GM19468 (cell line): Measurements from ENCODE around the gene DAG1.

Experiments
- ATAC-seq: cut with Tn5 transposase; IDR thresholded peaks from one replicate; pipeline ENCODE4 v1.9.1; 2021; ENCODE audit warnings: mild to moderate bottlenecking, moderate library complexity, moderate number of reproducible peaks; ENCODE audit not compliant: unreplicated experiment; ENCODE audit errors: extremely low read depth

The DAG1 gene

GRCh38 chr3:49539659-49540560 is 69.8 kb downstream of the DAG1 start:
- peak; percentile 60 for ATAC-seq

- ATAC-seq = no peak
Observed at GRCh38 chr3:49552087-49552486, 82.0 kb downstream of the DAG1 start.

DNA sequence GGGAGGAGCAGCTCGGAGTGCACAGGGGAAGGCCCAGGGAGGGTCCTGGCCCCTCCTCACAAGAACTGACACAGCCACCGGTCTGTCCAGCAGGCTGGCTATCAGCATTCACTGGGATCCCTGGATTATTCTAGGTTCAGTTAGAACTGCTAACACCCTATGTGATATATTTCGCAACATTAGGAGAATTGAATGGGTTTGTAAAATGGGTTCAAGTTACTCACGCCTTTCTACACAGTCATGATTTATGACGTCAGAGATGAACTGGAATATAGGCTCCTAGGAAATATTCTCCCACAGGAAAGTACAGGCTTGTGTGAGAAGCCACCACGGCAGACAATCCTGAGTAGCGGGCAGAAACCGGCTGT is 83.2 kb downstream of the DAG1 start:
- ATAC-seq = no peak

DNA sequence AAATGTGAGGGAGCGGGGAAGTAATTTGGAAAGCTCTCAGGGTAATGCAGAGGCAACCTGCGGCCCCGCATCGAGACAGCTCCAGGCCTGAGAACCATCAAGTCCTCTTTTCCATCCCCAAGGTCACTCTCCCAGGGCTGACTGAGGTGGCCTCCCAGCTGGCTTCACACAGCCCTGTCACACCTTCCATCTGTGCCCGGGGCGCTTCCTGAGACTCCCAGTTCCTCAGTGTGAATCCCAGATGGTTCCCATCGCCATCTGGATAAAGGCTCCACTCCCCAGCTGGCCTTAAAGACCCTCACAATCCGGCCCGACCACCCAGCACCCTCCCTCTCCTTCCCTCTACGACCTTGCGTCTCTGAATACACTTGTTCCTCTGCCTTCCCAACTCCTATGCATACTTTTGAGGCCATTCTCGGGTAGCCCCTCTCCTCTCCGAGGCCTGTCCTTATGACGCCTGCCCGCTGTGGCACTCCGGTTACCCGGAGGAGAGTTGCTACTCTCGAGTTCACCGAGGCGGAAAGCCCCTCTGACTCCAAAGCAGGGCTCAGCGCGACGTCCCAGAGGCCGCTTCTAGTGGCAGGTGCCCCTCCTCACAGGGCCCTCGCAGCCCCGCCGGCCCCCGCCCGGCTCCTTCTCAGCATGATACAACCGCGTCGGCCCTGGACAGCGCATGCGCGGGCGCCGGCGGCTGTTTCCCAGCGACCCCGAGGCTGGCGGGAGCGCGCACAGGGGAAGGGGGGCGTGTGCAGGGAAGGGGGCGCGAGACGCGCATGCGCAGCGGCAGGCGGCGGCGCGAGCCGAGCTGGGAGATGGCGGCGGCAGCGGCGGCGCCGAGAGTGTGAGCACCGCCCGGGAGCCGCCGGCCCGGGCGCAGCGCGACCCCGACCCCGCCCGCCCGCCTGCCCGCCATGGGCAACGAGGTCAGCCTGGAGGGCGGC is 83.9 kb downstream of the DAG1 start, which contains the start of gene BSN:
TSS of gene BSN (plus strand) at position 786 of the 941 bp plus-strand sequence. CDS start at position 912, 126 bp downstream.
- peak; percentile 52 for ATAC-seq

- ATAC-seq = no peak
Observed at GRCh38 chr3:49554633-49555265, 84.7 kb downstream of the DAG1 start.

DNA sequence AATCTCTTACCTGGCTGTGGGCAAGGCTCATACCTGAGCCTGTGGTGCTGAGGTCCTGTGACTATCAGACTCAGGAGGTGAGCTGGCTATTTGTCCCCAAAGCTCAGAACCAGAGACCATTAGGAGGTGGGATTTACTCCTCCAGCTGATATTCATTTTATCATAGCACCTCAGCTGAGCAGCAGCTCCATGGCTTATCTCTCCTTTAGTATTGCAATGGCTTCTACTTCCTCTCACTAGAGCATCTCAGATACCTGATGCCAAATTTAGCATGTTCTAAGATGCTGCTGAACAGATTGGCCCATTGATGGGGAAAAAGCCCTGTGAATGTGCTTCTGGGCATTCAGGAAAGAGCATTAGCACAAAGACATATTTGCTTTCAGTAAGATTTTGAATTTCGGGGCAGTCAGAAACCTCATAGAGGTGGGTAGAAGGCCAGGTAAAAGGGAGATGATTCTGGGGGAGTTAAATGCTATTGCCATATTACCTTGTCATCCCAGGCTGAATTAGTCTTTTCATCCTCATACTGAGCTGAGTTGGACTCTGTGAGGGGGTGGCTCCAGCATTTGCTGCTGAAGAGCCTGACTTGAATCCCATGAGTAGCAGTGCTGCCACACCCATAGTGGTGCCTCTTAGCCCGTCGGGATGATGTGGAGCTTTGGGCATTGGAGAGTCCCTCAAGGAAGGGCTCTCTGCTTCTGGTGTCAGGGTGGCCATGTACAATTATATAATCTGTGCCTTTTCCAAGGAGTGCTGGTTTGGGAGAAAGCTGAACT is 86.6 kb downstream of the DAG1 start:
- ATAC-seq = no peak

GRCh38 chr3:49563040-49563578 is 93.0 kb downstream of the DAG1 start:
- no peak for ATAC-seq

GRCh38 chr3:49563766-49564165 is 93.7 kb downstream of the DAG1 start:
- no peak for ATAC-seq

DNA sequence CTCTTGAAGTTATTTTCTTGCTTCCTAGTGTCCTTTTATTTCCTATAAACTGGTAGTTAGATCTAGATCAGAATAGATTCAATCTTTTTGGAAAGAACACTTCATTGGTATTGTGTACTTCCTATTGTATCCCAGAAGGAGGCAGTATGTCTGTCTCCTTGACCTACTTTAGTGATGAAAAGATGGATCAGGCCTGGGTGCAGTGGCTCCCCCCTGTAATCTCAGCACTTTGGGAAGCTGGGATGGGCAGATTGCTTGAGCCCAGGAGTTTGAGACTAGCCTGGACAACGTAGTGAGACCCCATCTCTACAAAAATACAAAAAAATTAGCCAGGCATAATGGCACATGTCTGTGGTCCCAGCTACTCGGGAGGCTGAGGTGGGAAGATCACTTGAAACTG is 96.2 kb downstream of the DAG1 start:
- no peak for ATAC-seq

- no peak for ATAC-seq
Observed at GRCh38 chr3:49567406-49567805, 97.3 kb downstream of the DAG1 start.

- no peak for ATAC-seq
Observed at GRCh38 chr3:49568965-49569364, 98.9 kb downstream of the DAG1 start.

DNA sequence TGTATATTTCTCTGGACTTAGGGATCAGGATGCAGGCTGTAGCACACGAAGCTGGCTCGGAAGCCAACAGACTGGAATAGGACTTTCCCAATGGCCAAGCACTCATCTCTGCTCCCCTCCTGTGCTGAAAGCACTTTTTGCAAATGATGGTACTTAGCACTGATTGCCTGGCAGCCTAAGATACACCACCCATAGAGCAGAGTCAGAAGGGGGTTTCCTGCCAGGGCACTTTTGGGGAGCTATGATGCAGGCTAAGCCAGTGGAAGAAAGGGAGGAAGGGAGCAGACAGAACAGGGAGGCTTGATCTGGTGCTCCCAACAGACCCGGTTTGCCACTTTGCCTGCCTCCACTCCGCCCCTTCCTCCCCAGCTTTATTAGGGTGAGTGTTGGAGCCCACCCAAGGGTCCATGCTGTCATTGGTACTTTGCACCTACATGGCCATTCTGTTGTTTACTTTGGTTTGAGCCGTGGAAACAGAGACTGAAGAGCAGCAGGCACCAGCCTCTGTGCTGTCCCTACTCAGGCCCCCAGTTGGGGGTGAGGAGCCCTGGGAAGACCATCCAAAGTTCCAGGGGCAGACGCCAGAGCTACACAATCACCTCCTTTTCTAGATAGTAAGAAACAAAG is 100.1 kb downstream of the DAG1 start:
- no peak for ATAC-seq

DNA sequence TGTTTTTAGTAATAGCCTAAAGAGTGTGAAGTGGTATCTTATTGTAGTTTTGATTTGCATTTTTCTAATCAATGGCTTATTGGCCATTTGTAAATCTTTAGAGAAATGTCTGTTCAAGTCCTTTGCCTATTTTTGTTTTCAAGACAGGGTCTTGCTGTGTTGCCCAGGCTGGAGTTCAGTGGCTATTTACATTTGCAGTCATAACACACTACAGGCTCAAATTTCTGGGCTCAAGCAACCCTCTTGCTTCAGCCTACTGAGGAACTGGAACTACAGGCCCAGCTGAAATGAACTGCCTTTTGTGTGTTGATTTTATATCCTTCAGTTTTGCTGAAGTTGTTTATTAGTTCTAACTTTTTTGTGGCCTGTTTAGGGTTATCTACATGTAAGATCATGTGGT is 112.1 kb downstream of the DAG1 start:
- no peak for ATAC-seq
